GM21423 (cell line): ENCODE measurements around the gene DOCK9.

Source experiments
- ATAC-seq: cut with Tn5 transposase; IDR thresholded peaks from one replicate; pipeline ENCODE4 v1.9.1; 2021; ENCODE audit warnings: mild to moderate bottlenecking, moderate library complexity; ENCODE audit not compliant: unreplicated experiment

Gene DOCK9, protein sequence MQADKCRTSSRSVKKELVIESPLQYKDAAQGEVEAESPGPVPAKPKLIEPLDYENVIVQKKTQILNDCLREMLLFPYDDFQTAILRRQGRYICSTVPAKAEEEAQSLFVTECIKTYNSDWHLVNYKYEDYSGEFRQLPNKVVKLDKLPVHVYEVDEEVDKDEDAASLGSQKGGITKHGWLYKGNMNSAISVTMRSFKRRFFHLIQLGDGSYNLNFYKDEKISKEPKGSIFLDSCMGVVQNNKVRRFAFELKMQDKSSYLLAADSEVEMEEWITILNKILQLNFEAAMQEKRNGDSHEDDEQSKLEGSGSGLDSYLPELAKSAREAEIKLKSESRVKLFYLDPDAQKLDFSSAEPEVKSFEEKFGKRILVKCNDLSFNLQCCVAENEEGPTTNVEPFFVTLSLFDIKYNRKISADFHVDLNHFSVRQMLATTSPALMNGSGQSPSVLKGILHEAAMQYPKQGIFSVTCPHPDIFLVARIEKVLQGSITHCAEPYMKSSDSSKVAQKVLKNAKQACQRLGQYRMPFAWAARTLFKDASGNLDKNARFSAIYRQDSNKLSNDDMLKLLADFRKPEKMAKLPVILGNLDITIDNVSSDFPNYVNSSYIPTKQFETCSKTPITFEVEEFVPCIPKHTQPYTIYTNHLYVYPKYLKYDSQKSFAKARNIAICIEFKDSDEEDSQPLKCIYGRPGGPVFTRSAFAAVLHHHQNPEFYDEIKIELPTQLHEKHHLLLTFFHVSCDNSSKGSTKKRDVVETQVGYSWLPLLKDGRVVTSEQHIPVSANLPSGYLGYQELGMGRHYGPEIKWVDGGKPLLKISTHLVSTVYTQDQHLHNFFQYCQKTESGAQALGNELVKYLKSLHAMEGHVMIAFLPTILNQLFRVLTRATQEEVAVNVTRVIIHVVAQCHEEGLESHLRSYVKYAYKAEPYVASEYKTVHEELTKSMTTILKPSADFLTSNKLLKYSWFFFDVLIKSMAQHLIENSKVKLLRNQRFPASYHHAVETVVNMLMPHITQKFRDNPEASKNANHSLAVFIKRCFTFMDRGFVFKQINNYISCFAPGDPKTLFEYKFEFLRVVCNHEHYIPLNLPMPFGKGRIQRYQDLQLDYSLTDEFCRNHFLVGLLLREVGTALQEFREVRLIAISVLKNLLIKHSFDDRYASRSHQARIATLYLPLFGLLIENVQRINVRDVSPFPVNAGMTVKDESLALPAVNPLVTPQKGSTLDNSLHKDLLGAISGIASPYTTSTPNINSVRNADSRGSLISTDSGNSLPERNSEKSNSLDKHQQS (N-terminal part only)

DNA sequence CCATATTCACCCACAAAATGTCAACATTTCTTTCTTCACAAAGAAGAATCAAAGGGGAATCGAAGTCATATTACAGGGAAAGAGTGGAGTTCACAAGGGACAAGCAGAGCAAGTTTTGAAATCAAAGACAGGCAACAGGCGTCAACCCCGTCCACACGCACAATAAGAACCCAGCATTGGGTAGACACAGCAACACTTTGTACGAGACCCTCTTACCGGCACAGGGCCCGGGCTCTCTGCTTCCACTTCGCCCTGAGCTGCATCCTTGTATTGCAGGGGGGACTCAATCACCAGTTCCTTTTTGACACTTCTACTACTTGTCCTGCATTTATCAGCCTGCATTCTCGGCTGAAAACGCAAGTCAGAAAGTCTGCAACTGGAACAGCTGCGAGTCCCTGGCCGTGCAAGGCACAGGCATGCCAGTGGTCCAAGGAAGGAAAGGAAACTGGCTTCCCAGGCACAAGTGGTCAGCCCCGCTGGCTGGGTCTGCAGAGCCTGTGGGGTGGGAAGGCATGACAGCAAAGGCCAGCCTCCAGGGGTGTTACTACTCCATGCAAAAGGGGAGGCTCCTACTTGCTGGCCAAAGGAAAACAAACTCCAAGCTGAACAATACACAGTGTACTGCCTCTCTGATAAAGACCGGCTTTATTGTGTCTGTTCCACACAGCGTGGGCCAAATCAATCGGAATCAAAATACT lies at the start of gene DOCK9:
TSS of gene DOCK9 (minus strand) at position 497 of the 698 bp plus-strand sequence. CDS start at position 342, 155 bp downstream.
- ATAC-seq: no peak

DNA sequence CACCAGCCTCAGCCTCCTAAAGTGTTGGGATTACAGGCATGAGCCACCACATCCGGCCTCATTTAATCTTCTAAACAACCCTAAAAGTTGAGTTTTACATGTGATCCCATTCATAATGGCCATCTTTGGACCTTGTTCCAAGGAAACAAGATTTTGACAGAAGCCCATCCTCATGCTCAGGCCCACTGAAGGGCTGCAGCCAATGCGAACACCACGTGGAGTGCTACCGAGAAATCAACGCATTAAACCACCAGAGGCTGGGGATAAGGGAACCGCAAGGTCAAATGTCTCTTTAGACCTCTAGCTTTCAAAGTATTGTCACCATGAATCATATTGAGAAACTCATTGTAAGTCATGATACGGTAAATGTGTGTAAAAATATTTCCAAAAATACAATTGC lies 49.4 kb upstream of the DOCK9 start:
- ATAC-seq: no peak

DNA sequence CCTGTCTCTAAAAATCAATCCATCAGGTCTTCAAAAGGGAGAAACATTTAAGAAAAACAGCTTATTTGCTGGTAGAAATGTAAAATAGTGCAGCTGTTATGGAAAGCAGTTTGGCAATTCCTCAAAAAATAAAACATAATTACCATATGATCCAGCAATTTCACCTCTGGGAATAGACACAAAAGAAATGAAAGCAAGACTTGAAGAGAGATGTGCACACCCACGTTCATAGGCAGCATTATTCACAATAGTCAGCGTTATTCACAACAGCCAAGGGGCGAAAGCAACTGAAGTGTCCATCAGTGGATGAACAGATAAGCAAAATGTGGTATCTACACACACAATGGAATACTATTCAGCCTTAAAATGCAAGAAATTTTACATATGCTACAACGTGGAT lies 45.1 kb upstream of the DOCK9 start:
- no peak for ATAC-seq

DNA sequence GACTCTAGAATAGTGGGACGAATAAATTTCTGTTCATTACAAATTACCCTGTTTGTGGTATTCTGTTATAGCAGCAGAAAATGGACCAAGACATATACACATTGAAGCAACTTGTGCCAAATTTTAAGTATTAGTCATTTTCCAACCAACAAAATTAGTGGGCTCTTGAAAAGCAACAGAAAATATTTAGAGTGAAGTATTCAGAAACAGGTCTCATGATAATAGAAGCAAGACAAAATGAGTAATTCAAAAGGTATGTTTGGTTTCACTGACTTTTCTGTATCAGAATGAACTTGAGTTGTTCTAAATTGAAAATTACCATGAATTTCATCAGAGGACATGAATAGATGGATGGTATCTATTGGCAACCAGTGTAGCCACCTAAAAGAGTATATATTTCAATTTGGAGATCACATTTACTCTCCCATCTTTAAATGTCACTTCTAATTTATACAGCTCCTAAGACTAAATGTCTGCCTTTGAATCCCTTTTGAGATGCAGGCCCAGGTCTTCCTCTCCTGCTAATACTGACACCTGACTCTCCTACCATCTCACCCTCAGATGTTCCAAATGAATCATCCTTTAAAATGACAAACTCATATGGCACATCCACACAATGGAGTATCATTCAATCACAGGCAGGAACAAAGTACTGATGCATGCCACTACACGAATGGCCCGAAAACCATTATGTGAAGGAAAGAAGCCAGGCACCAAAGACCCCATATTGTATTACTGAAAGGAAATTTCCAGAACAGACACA lies 40.7 kb upstream of the DOCK9 start:
- no peak for ATAC-seq

DNA sequence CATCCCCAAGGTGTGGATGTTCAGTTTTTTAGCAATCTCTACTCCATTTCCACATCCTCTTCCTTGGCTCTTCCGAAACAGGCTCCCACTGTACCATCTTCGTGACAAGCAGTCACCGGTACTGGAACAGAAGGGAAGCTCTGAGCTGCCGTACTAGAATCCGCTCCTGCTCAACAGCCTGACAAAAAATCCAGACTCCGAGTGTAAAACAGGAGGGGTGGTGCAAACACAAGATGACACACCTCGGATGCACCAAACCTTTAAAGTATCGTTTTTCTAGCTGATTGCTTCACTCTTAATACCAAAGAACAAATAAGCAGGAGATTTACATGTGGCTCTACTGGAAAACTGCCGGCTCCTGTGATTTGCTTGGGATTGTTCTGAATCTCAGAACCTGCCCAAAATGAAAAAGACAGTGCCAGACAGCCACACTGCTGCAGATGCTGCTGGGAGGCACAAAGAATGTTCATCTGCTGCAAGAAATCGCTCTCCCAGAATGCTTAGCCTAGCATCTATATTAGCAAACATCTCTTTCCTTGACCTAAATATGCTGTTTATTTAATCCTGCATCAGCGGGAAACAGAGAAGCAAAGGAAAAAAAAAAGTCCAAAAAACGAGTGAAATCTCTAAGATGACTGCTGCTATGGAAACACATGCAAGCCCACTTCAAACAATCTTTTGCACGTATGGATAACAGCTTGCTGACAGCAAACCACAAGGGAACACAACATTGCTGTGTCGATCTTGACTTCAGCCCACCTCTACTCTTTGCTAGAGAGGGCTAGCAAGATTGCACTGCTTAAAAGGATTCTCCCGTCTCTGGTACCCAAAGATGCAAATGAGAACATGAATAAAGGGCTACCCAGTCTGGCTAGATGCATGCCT lies 38.0 kb upstream of the DOCK9 start:
- ATAC-seq: no peak

DNA sequence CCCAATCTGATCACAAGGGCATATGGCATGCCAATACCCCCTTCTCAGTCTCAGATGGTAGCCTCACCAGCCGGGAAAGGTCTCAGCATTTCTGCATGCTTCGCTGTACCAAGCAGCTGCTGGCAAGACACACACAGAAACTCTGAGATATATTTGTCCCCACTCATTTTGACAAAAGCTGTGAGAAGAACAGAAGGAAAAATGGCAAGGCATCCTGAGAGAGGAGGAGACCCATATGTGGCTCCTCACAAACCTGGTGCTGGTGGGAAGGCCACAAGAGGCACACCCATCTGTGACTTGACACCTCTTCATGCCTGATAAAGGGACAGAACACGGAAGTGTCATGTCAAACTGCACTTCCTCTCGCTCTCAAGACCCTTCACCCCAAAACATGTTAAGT lies 36.7 kb upstream of the DOCK9 start:
- no peak for ATAC-seq

DNA sequence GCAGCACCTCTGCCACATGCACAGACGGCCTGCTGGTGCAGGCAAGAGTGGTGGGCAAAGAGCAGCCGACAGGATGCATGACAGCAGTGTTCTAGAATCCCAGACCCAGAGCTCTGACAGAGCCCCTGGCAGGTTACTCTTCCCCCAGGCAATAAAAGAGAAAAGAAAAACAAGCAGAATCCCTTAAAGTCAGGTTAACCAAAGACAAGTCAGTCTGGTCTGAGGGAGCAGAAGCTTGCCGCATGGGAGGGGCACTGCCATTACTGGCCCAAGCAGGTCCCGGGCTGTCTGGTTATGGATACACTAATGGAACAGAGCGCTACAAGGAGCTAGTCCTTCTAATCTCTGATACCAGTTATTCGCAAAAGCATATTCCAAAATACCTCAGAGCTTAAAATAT lies 36.1 kb upstream of the DOCK9 start:
- no peak for ATAC-seq

DNA sequence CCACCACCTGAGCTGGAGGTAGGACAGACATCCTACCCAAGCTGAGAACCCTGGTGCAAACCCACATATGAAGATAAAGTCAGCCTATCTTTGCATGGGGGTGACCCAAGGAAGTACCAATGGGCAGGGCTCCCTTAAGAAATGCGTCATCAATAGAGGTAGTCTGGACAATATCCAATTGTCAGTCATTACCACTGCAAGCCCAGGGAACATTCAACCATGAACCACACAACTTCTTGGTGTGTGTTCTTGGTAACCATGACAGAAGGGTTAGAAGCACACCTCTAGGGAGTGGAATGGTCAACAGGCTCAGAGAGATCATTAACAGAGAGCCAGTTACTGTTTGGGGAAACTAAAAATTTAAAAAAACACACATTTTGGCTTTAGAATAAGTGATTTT lies 34.7 kb upstream of the DOCK9 start:
- ATAC-seq: no peak

DNA sequence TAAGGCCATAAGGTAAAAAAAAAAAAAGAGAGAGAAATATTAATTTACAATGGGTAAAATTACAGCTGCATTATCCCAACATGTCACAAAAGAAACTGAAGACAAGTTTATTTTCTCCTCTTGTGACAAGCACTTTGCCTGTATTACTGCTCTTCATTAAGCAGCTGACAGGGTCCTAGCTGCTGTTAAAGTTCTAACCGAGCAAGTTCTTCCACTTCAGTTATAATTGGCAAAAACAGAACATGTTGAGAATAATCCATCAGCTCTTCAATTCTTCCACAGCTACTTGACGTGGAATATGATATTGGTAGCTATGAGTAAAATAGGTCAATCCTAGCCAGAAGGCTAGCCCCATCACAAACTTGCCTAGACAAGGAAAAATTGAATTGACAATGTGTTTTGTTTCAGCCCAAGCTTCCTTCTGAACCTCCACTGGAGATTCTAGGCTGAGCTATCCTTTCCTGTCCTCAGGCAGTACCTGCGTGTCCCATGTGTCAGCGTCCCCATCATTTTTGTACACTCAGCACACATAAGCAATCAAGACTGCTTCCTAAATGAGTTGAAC lies 32.2 kb upstream of the DOCK9 start:
- no peak for ATAC-seq

DNA sequence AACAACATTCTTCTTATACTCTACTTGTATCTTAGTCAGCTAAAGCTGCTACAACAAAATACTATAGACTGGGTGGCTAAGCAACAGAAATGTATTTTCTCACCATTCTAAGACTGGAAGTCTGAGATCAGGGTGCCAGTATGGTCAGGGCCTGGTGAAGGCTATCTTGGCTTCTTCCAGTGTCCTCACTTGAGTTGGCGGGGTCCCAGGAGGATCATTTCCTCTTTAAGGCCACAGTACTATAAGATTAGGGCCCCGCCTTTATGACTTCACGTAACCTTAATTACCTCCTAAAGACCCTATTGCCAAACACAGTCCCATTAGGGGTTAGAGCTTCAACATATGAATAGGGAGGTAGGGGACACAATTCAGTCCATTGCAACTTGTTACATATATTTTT lies 30.7 kb upstream of the DOCK9 start:
- no peak for ATAC-seq

DNA sequence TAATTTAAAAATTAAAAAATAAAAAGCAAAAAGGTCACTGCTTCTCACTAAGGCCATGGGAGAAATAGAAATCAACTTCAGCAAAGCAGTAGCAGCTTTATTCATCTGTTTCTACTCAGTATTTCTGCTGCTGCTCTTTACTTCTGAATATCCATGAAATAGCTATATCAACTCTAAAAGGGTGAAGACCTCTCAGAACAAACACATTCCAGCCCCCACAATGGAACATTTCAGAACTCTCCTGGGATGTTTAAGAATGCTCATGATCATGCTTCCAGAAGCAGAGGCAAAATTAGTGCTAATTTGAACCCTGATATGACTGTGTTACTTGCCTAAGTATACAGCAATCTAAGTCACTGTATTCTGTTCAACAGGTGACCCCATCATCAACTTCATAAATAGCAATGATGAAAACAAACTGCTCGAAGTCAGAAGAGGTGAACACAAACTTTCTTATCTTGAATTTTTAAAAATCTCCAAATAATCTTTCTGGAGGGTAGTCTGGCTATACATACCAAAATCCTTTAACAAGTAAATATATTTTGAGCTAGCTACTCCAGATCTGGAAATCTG lies 29.6 kb upstream of the DOCK9 start:
- no peak for ATAC-seq

DNA sequence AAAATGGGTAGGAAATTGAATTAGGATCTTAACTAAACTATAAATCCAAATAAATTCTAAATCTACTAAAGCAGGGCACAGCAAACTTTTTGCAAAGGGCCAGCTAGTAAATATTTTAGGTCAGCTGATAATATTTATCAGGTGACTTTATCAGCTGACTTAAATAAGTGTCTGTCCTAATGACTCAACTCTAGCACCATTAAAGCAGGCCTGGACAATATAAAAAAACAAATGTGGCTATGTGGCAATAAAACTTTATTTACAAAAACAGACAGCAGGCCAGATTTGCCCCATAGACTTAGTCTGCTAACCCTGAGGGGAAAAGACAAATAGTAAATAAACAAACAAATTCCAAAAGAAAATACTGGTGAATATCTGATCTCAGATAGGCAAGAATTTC lies 27.7 kb upstream of the DOCK9 start:
- ATAC-seq: no peak

DNA sequence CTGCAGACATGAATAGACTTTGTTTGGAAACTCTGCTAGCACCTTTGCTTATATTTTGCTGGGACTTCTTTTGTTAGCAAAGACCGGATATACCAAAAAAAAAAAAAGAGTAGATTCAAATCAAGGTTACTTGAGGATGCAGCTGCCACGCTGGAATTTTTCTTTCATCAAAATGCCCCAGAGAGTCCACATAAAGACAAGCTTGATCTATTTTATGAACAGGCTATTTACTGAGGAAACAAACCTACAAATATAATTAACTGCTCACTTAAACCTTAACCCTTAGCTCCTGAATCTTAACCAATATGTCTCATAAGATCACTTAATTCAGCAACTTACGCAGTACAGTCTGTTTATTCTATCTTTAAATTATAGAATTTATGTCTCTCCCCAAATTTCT lies 27.1 kb upstream of the DOCK9 start:
- ATAC-seq: no peak

DNA sequence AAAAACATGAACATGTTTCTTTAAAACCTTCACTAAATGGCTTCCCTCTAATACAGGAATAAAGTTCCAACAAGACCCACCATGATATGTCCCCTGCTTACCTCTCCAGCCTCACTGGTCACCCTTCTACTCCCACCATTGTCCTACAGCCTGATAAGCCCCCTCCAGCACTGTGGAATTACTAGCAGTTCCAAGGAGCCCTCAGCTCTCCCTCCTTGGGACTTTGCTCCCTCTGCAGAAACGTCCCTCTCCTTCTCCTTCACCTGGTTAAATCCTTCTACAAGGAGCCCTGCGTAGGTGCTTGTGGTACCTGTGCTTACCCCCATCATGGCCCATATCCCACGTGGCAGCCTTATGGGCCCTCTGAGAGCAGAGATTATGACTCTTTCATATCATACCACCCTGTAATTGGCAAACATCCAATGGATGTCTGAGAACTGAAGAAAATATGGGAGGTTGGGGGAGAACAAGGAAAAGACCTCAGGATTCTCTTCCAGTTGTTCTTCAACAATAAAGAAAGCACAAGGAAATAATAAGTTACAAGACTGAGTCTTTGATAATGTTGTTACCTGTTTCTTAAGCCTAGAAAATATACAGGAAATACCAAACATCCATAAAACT lies 26.1 kb upstream of the DOCK9 start:
- no peak for ATAC-seq

DNA sequence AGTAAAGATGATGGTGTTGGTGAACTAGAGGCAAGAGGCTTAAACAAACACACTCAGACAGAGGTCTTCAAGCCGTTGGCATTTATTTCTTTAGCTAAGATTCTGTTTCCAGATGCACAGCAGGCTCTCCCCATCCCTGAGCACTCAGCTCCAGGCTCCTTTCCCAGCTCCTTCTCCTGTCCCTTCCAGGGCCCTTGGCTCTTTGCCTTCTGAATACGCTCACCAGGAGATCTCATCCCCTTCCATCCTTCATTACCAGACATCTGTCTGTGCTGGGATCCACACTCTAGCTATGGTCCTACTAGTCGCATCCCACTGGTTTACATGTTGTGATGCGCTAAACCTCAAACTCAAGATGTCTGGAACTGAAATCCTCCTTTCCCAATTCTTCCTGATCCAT lies 25.3 kb upstream of the DOCK9 start:
- no peak for ATAC-seq

DNA sequence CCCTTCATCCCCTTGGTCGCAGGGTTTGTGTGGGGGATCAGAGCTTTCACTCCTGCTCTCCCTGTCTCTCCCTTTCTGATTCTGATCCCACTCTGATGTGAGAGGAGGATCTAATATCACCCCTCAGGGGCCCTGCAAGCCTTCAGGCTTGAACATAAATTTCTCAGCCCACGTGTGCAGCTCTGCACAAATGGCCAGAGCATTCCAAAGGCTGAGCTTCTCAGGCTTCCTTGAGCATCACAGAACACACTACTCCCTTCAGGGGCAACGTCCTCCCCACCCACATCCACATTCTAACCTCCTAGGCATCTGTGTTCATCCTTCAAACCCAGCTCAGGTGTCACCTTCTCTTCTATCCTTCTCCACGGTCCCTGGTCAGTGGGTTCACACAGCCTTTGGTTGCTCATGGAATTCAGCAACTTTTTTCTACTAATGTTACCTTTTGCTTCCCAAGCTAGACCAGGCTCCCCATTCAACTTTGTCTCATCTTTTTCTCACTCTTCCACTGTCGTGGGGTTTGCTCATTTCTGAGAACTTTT lies 24.4 kb upstream of the DOCK9 start:
- no peak for ATAC-seq

DNA sequence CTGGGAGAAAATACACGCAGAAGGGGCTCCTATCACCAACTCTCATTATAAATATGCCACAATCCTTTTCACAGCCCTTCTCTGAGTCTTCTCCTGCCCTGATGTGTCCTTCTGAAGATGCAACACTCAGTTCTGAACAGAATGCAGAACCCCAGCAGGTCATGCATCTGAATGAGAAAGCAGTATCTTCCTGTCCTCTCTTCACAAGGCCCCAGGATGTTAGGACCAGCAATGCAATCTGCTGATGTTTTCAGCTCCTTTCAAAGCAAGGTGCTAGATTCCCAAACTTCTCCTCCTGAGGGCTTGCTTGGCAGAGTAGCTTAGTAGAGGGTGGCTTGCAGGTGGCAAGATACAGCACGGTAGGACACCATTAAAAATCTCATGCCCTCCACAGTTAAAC lies 22.3 kb upstream of the DOCK9 start:
- no peak for ATAC-seq

DNA sequence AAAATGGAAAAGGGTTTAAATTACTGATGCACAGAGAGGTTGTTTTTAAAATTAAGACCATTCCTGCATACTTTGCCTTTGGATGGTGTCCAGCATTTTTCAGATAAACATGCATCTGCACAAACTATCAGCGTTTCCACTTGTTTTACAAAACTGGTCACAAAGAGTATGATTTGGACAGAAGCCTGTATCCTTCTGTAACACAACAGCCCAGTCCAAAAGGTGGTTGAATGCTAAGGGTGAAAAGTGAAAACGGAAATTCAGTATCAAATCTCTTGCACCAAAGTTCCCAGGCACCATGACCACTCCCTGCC lies 21.7 kb upstream of the DOCK9 start:
- no peak for ATAC-seq
